Spleen (tissue), 3 donors: ENCODE measurements around the gene ZNF474.

Experiments used
- POLR2A ChIP-seq, 3 donors: fragments of 450-650 bp; IDR thresholded peaks; one replicate each; pipeline ENCODE4 v1.5.1; 2017; ENCODE audit warnings: antibody characterized with exemption in 3 of 3, mild to moderate bottlenecking in 1 of 3
- POLR2AphosphoS5 ChIP-seq, 3 donors: sonication (generic); formaldehyde crosslinking; IDR thresholded peaks; one replicate each; pipeline ENCODE4 v1.5.1; 2017; ENCODE audit warnings: antibody characterized with exemption in 3 of 3

DNA sequence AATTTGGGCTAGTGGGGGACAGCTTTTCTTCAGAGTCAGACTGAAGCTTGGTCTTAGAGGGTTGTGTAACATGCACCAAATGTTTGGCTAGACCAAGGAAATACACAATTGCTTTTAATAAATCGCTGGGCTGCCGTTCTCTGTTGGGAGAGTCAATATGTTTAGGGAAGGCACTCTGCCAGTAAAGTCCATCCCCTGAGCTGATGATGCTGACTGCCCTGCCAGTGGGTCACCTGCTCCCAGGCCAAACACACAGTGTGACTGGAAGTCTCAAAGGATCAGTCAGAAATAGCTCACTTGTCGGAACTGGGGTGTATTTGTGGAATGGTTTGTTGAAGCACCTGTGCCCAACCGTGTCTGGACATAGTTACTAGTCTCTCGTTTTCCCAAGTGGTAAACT, 17.9 kb upstream of the ZNF474 start:
- TF ChIP-seq POLR2AphosphoS5 (IDR thresholded peaks at IDR 0.05) = no peak
- TF ChIP-seq POLR2A (IDR thresholded peaks at IDR 0.05) = no peak
